OCI-LY7 (cell line): ENCODE data around the gene CREB5.

Source experiments
- CTCF ChIP-seq: fragments of 200-600 bp; sonication (generic); conservative IDR thresholded peaks from 2 replicates; pipeline ENCODE4 v1.5.1; 2014; ENCODE audit warnings: mild to moderate bottlenecking, antibody characterized with exemption, low read length, moderate library complexity, mixed read lengths
- EZH2phosphoT487 ChIP-seq: fragments of 200-600 bp; sonication (generic); IDR thresholded peaks from 2 replicates; pipeline ENCODE4 v1.6.1; 2018; ENCODE audit warnings: low read depth, borderline replicate concordance, mild to moderate bottlenecking, mixed run types, antibody characterized with exemption, low read length, moderate library complexity, mixed read lengths

- no peak for TF ChIP-seq CTCF
- no peak for TF ChIP-seq EZH2phosphoT487
Measured at GRCh38 chr7:28754447-28754846, 342.1 kb downstream of the CREB5 start.
